Activated naive CD4-positive, alpha-beta T cell treated with anti-CD3 and anti-CD28 coated beads, Interleukin-2, amount 10 ng/mL, durations not matched to agents 7 days and 5 days (primary cell): Measurements from ENCODE around the gene MED12L.

Experiments used
- CTCF ChIA-PET: fragments of 350-600 bp; sonication (Branson Sonifier 250); formaldehyde crosslinking; loops from one replicate; lab custom pipeline; 2021; ENCODE audit warnings: antibody characterized with exemption; lab: Charles Lee
- DNase-seq: peaks from one replicate; pipeline ENCODE4 v3.0.0-alpha.2; 2020
- H3K27ac Mint-ChIP-seq: one replicate; pipeline ENCODE4 v1.8.0; 2021; ENCODE audit warnings: mild to moderate bottlenecking, moderate library complexity, mixed read lengths
- H3K27me3 Mint-ChIP-seq: one replicate; pipeline ENCODE4 v1.8.0; 2021; ENCODE audit warnings: mild to moderate bottlenecking, mixed read lengths
- H3K36me3 Mint-ChIP-seq: one replicate; pipeline ENCODE4 v1.8.0; 2021; ENCODE audit warnings: mixed read lengths
- H3K4me1 Mint-ChIP-seq: one replicate; pipeline ENCODE4 v1.8.0; 2021; ENCODE audit warnings: mixed read lengths
- H3K4me3 Mint-ChIP-seq: one replicate; pipeline ENCODE4 v1.8.0; 2021; ENCODE audit warnings: mild to moderate bottlenecking, moderate library complexity, mixed read lengths
- H3K9me3 Mint-ChIP-seq: one replicate; pipeline ENCODE4 v1.8.0; 2021; ENCODE audit warnings: mixed read lengths

Gene MED12L

GRCh38 chr3:151135541-151136337 lies 50.3 kb downstream of the MED12L start:
- DNase-seq: peak; percentile 61
- H3K27me3 Mint-ChIP-seq: no peaks in the 10 kb centered on the region
- peak overlapping the region; percentile 54 for H3K27ac Mint-ChIP-seq
- no peaks in the 10 kb centered on the region for H3K9me3 Mint-ChIP-seq
- CTCF ChIA-PET: interaction anchor here (0.8 to 1.2 kb wide), 2 partner anchors 9 to 49 kb away, joined by 3 to 4 read pairs; no protein-coding TSS in a partner anchor
- H3K4me3 Mint-ChIP-seq: no peak overlapping the region
- H3K4me1 Mint-ChIP-seq: peaks cover 23% of the 10 kb centered on the region
- H3K36me3 Mint-ChIP-seq: no peaks in the 10 kb centered on the region

GRCh38 chr3:151142929-151143328 lies 57.5 kb downstream of the MED12L start:
- Mint-ChIP-seq H3K36me3 (no peaks in the 10 kb centered on the region), H3K27me3 (peaks cover 17% of the 10 kb centered on the region), H3K27ac (no peak overlapping the region), H3K4me3 (no peak overlapping the region), H3K9me3 (no peaks in the 10 kb centered on the region), H3K4me1 (peaks cover 3% of the 10 kb centered on the region)
- CTCF ChIA-PET: interaction anchor here (0.7 to 3.2 kb wide), 7 partner anchors 8 to 422 kb away, joined by 3 to 13 read pairs (median 4); no protein-coding TSS in a partner anchor
- DNase-seq: no peak

- Mint-ChIP-seq H3K4me3 (no peak overlapping the region), H3K27me3 (peaks cover 17% of the 10 kb centered on the region), H3K4me1 (peaks cover 3% of the 10 kb centered on the region), H3K36me3 (no peaks in the 10 kb centered on the region), H3K9me3 (no peaks in the 10 kb centered on the region), H3K27ac (no peak overlapping the region)
- CTCF ChIA-PET: interaction anchor here (1.1 to 3.2 kb wide), 4 partner anchors 12 to 279 kb away, joined by 3 to 13 read pairs (median 6); no protein-coding TSS in a partner anchor
- no peak for DNase-seq
These were observed 58.6 kb downstream of the MED12L start for GRCh38 chr3:151144016-151144415.

GRCh38 chr3:151144760-151145159 lies 59.3 kb downstream of the MED12L start:
- Mint-ChIP-seq H3K4me1 (peaks cover 3% of the 10 kb centered on the region), H3K9me3 (no peaks in the 10 kb centered on the region), H3K27me3 (peaks cover 17% of the 10 kb centered on the region), H3K36me3 (no peaks in the 10 kb centered on the region), H3K27ac (no peak overlapping the region), H3K4me3 (no peak overlapping the region)
- CTCF ChIA-PET: interaction anchor here (0.6 to 3.2 kb wide), 11 partner anchors 9 to 898 kb away, joined by 3 to 13 read pairs (median 4); no protein-coding TSS in a partner anchor
- DNase-seq: no peak

GRCh38 chr3:151145713-151146070 lies 60.2 kb downstream of the MED12L start:
- CTCF ChIA-PET: interaction anchor here (0.7 to 3.2 kb wide), 17 partner anchors 10 to 617 kb away, joined by 3 to 13 read pairs (median 4); partner anchors contain the start of gene MED12L
- no peak overlapping the region for H3K4me3 Mint-ChIP-seq
- peaks cover 3% of the 10 kb centered on the region for H3K4me1 Mint-ChIP-seq
- no peak overlapping the region for H3K27ac Mint-ChIP-seq
- no peak for DNase-seq
- no peaks in the 10 kb centered on the region for H3K9me3 Mint-ChIP-seq
- H3K36me3 Mint-ChIP-seq: no peaks in the 10 kb centered on the region
- peaks cover 17% of the 10 kb centered on the region for H3K27me3 Mint-ChIP-seq

GRCh38 chr3:151146071-151146730 lies 60.7 kb downstream of the MED12L start:
- peak; percentile 69 for DNase-seq
- Mint-ChIP-seq H3K4me3 (no peak overlapping the region), H3K27me3 (peaks cover 17% of the 10 kb centered on the region), H3K36me3 (no peaks in the 10 kb centered on the region), H3K9me3 (no peaks in the 10 kb centered on the region), H3K4me1 (peaks cover 3% of the 10 kb centered on the region), H3K27ac (no peak overlapping the region)
- CTCF ChIA-PET: interaction anchor here (0.7 to 2.9 kb wide), 14 partner anchors 13 to 618 kb away, joined by 3 to 13 read pairs (median 4); partner anchors contain the start of gene MED12L

GRCh38 chr3:151146731-151147091 lies 61.2 kb downstream of the MED12L start:
- Mint-ChIP-seq H3K4me3 (no peak overlapping the region), H3K9me3 (no peaks in the 10 kb centered on the region), H3K36me3 (no peaks in the 10 kb centered on the region), H3K4me1 (peaks cover 3% of the 10 kb centered on the region), H3K27me3 (peaks cover 17% of the 10 kb centered on the region), H3K27ac (no peak overlapping the region)
- CTCF ChIA-PET: interaction anchor here (0.8 to 2.6 kb wide), 10 partner anchors 20 to 425 kb away, joined by 3 to 13 read pairs (median 4); partner anchors contain the start of gene MED12L
- no peak for DNase-seq

- no peak overlapping the region for H3K4me3 Mint-ChIP-seq
- no peaks in the 10 kb centered on the region for H3K9me3 Mint-ChIP-seq
- peaks cover 3% of the 10 kb centered on the region for H3K4me1 Mint-ChIP-seq
- no peak overlapping the region for H3K27ac Mint-ChIP-seq
- CTCF ChIA-PET: interaction anchor here (0.8 to 2.6 kb wide), 7 partner anchors 21 to 426 kb away, joined by 3 to 13 read pairs (median 4); no protein-coding TSS in a partner anchor
- DNase-seq: no peak
- H3K27me3 Mint-ChIP-seq: peaks cover 17% of the 10 kb centered on the region
- H3K36me3 Mint-ChIP-seq: no peaks in the 10 kb centered on the region
These were observed 61.8 kb downstream of the MED12L start for GRCh38 chr3:151147299-151147698.

GRCh38 chr3:151152455-151153079 lies 67.1 kb downstream of the MED12L start:
- CTCF ChIA-PET: interaction anchor here (0.9 to 1.0 kb wide), 2 partner anchors 9 to 15 kb away, joined by 3 to 5 read pairs; no protein-coding TSS in a partner anchor
- H3K4me1 Mint-ChIP-seq: no peaks in the 10 kb centered on the region
- H3K27me3 Mint-ChIP-seq: peaks cover 7% of the 10 kb centered on the region
- H3K9me3 Mint-ChIP-seq: no peaks in the 10 kb centered on the region
- H3K4me3 Mint-ChIP-seq: no peak overlapping the region
- DNase-seq: no peak
- no peaks in the 10 kb centered on the region for H3K36me3 Mint-ChIP-seq
- no peak overlapping the region for H3K27ac Mint-ChIP-seq

GRCh38 chr3:151154566-151154965 lies 69.1 kb downstream of the MED12L start:
- H3K27ac Mint-ChIP-seq: no peak overlapping the region
- CTCF ChIA-PET: interaction anchor here (1.1 to 1.9 kb wide), 3 partner anchors 127 to 174 kb away, joined by 3 to 7 read pairs (median 4); no protein-coding TSS in a partner anchor
- no peaks in the 10 kb centered on the region for H3K9me3 Mint-ChIP-seq
- no peaks in the 10 kb centered on the region for H3K36me3 Mint-ChIP-seq
- no peak overlapping the region for H3K4me3 Mint-ChIP-seq
- H3K27me3 Mint-ChIP-seq: peaks cover 7% of the 10 kb centered on the region
- H3K4me1 Mint-ChIP-seq: no peaks in the 10 kb centered on the region
- no peak for DNase-seq

GRCh38 chr3:151155409-151156128 lies 70.1 kb downstream of the MED12L start:
- Mint-ChIP-seq H3K27ac (no peak overlapping the region), H3K4me1 (no peaks in the 10 kb centered on the region), H3K27me3 (peaks cover 9% of the 10 kb centered on the region), H3K9me3 (no peaks in the 10 kb centered on the region), H3K4me3 (no peak overlapping the region), H3K36me3 (no peaks in the 10 kb centered on the region)
- CTCF ChIA-PET: interaction anchor here (1.0 to 2.1 kb wide), 16 partner anchors 11 to 684 kb away, joined by 3 to 13 read pairs (median 5); partner anchors contain the start of gene P2RY14
- DNase-seq: no peak

GRCh38 chr3:151156618-151157216 lies 71.3 kb downstream of the MED12L start:
- CTCF ChIA-PET: interaction anchor here (0.7 to 2.1 kb wide), 20 partner anchors 11 to 683 kb away, joined by 3 to 13 read pairs (median 4); partner anchors contain the start of gene P2RY14

GRCh38 chr3:151159806-151160205 lies 74.3 kb downstream of the MED12L start:
- H3K4me3 Mint-ChIP-seq: no peak overlapping the region
- H3K36me3 Mint-ChIP-seq: no peaks in the 10 kb centered on the region
- peaks cover 17% of the 10 kb centered on the region for H3K27me3 Mint-ChIP-seq
- no peak for DNase-seq
- CTCF ChIA-PET: interaction anchor here (0.8 to 1.1 kb wide), 4 partner anchors 8 to 1193 kb away, joined by 3 to 4 read pairs (median 3); no protein-coding TSS in a partner anchor
- no peaks in the 10 kb centered on the region for H3K4me1 Mint-ChIP-seq
- no peak overlapping the region for H3K27ac Mint-ChIP-seq
- H3K9me3 Mint-ChIP-seq: no peaks in the 10 kb centered on the region

More at GRCh38 chr3:151156618-151157216, 71.3 kb downstream of the MED12L start:
- Mint-ChIP-seq H3K4me3 (no peak overlapping the region), H3K9me3 (no peaks in the 10 kb centered on the region), H3K36me3 (no peaks in the 10 kb centered on the region), H3K27ac (no peak overlapping the region), H3K4me1 (no peaks in the 10 kb centered on the region), H3K27me3 (peaks cover 17% of the 10 kb centered on the region)
- DNase-seq: peak; percentile 50
